Glutamatergic neuron (in vitro differentiated cells): ENCODE data around the gene PRKAG2. TPM values are rescaled to one million over a fixed set of nuclear protein-coding genes. Genes with fewer than 3 reads are reported as not detected.
A peak's percentile ranks its signal among the peaks of the same experiment; 100 is the strongest.

Source experiments
- DNase-seq: peaks from one replicate; pipeline ENCODE4 v3.0.0; 2022
- H3K27ac Mint-ChIP-seq: one replicate; pipeline ENCODE4 v1.8.0; 2020; ENCODE audit warnings: mild to moderate bottlenecking, mixed read lengths, inconsistent platforms; ENCODE audit not compliant: unreplicated experiment
- H3K27me3 Mint-ChIP-seq: one replicate; pipeline ENCODE4 v1.8.0; 2020; ENCODE audit warnings: mild to moderate bottlenecking, moderate library complexity, mixed read lengths, inconsistent platforms; ENCODE audit not compliant: unreplicated experiment
- H3K36me3 Mint-ChIP-seq: one replicate; pipeline ENCODE4 v1.8.0; 2020; ENCODE audit warnings: mild to moderate bottlenecking, mixed read lengths, inconsistent platforms; ENCODE audit not compliant: unreplicated experiment
- H3K4me1 Mint-ChIP-seq: one replicate; pipeline ENCODE4 v1.8.0; 2020; ENCODE audit warnings: mild to moderate bottlenecking, low read depth, mixed read lengths, inconsistent platforms; ENCODE audit not compliant: unreplicated experiment
- H3K4me3 Mint-ChIP-seq: one replicate; pipeline ENCODE4 v1.8.0; 2020; ENCODE audit warnings: mild to moderate bottlenecking, mixed read lengths, inconsistent platforms; ENCODE audit not compliant: unreplicated experiment
- H3K9me3 Mint-ChIP-seq: one replicate; pipeline ENCODE4 v1.8.0; 2020; ENCODE audit warnings: mild to moderate bottlenecking, moderate library complexity, mixed read lengths, inconsistent platforms; ENCODE audit not compliant: unreplicated experiment
- total RNA-seq: library from RNA; stranded (reverse); fragmentation: NEBNext Ultra II Directional; extraction: Animal tissue kit (Norgen Biotek cat#: 25700); gene quantifications from one replicate; pipeline ENCODE4 v1.2.1, GENCODE V29; 2021; ENCODE audit not compliant: unreplicated experiment
- TF ChIP-seq, protein P1 (sequence below): fragments of 200-600 bp; sonication (generic); IDR thresholded peaks from one replicate; pipeline ENCODE4 v1.5.0; 2021; ENCODE audit not compliant: partially characterized antibody, unreplicated experiment

Gene PRKAG2
- total RNA-seq, 1 donor from 2014 or later: 24.7 TPM

DNA sequence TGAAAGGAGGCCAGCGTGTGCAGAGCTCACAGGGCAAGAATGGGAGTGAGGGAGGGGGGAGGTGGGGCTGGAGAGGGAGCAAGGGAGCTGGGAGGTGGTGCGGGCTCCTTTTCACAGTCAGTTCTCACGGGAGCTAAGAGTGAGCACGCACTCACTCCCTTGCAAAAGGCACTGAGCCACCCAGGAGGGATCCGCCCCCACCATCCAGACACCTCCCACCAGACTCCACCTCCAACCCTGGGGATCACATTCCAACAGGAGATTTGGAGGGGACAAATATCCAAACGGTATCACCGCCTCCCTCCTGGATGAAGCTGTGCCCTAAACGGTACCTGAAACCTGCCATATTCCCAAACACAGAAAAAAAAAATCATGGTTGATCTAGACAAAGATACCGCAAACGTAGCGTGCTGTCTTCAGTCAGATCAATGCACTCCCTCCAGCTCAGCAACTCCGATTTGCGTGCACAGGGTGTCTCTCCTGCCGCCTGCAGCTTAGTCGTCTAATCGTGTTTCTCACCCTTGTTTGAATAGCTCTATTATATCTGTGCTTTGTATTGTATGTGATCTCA lies 20.3 kb upstream of the PRKAG2 start:
- no peak for DNase-seq
- H3K27ac Mint-ChIP-seq: peak overlapping the region; percentile 21
- peaks cover 33% of the 10 kb centered on the region for H3K4me1 Mint-ChIP-seq

DNA sequence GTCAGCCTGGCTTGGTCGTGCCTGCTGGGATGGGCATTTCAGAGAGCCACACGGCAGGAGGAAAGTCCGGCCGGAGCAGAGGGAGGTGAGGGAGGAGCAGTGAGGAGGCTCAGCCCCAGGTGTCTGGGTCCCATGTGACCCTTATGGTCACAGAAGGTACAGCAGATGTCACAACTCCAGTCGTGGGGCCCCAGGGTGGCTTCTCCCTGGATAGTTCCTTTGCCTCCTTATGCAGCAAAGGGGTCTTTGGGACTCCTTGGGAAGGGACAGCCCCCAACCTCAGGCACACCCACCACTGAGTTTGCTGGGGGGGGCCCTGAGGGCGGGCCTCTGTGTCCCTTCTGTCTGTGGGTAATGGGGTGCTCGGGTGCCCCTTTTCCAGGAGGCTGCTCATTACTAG lies 19.6 kb upstream of the PRKAG2 start:
- DNase-seq: no peak
- TF ChIP-seq, protein P1, sequence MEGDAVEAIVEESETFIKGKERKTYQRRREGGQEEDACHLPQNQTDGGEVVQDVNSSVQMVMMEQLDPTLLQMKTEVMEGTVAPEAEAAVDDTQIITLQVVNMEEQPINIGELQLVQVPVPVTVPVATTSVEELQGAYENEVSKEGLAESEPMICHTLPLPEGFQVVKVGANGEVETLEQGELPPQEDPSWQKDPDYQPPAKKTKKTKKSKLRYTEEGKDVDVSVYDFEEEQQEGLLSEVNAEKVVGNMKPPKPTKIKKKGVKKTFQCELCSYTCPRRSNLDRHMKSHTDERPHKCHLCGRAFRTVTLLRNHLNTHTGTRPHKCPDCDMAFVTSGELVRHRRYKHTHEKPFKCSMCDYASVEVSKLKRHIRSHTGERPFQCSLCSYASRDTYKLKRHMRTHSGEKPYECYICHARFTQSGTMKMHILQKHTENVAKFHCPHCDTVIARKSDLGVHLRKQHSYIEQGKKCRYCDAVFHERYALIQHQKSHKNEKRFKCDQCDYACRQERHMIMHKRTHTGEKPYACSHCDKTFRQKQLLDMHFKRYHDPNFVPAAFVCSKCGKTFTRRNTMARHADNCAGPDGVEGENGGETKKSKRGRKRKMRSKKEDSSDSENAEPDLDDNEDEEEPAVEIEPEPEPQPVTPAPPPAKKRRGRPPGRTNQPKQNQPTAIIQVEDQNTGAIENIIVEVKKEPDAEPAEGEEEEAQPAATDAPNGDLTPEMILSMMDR: no peak
- H3K27me3 Mint-ChIP-seq: peaks cover 10% of the 10 kb centered on the region
- peak overlapping the region; percentile 34 for H3K27ac Mint-ChIP-seq
- no peaks in the 10 kb centered on the region for H3K36me3 Mint-ChIP-seq
- H3K4me3 Mint-ChIP-seq: no peak overlapping the region
- H3K9me3 Mint-ChIP-seq: peaks cover 4% of the 10 kb centered on the region
- peaks cover 32% of the 10 kb centered on the region for H3K4me1 Mint-ChIP-seq

More for the DNA sequence above, 20.3 kb upstream of the PRKAG2 start:
- Mint-ChIP-seq H3K36me3 (no peaks in the 10 kb centered on the region), H3K27me3 (peaks cover 10% of the 10 kb centered on the region), H3K4me3 (peak overlapping the region; percentile 9), H3K9me3 (peaks cover 4% of the 10 kb centered on the region)
- TF ChIP-seq, protein P1: no peak

DNA sequence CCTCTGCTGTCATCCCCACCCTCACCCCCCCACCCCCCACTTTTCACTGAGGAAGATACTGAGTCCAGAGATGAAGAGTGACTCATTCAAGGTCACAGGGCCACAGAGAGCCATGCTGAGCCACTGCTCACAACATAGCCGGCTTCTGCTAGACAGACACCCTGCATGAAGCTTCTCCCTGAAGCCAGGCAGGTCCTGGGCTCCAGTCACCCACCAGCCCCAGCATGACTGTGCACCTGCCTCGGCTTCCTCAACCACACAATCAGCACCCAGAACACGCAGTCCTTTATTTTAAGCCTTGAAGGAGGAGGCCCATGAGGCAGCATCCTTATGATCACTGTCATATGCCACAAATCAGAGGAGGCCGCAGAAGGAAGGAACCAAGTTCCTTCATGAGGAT lies 19.2 kb upstream of the PRKAG2 start:
- no peaks in the 10 kb centered on the region for H3K36me3 Mint-ChIP-seq
- H3K27ac Mint-ChIP-seq: peak overlapping the region; percentile 34

DNA sequence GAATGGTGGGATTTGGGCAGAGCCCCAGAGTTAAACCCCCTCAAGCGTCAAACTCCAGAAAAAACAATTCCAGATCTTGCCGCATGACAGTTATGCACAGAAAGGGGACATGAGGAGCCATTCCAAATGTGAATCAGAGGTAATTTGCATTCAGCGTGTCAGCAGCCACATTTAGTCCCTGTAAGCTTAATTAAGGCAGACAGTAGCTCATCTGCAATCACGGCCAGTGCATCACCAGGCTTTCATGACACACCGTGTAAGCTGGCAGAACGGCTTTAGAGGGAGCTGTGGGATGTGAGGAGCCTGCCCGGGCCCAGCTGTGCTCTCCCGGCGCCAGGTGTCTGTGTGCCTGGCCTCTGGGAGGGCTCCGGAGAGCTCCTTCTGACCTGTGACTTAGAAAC lies 18.7 kb upstream of the PRKAG2 start:
- peaks cover 10% of the 10 kb centered on the region for H3K27me3 Mint-ChIP-seq
- peak; percentile 41 for DNase-seq
- TF ChIP-seq, protein P1: no peak
- H3K36me3 Mint-ChIP-seq: no peaks in the 10 kb centered on the region
- peak overlapping the region; percentile 34 for H3K27ac Mint-ChIP-seq
- H3K9me3 Mint-ChIP-seq: peaks cover 4% of the 10 kb centered on the region
- no peak overlapping the region for H3K4me3 Mint-ChIP-seq
- H3K4me1 Mint-ChIP-seq: peaks cover 26% of the 10 kb centered on the region

More for the DNA sequence above, 19.2 kb upstream of the PRKAG2 start:
- TF ChIP-seq, protein P1: no peak
- Mint-ChIP-seq H3K4me1 (peaks cover 29% of the 10 kb centered on the region), H3K4me3 (no peak overlapping the region), H3K27me3 (peaks cover 10% of the 10 kb centered on the region), H3K9me3 (peaks cover 4% of the 10 kb centered on the region)
- no peak for DNase-seq

DNA sequence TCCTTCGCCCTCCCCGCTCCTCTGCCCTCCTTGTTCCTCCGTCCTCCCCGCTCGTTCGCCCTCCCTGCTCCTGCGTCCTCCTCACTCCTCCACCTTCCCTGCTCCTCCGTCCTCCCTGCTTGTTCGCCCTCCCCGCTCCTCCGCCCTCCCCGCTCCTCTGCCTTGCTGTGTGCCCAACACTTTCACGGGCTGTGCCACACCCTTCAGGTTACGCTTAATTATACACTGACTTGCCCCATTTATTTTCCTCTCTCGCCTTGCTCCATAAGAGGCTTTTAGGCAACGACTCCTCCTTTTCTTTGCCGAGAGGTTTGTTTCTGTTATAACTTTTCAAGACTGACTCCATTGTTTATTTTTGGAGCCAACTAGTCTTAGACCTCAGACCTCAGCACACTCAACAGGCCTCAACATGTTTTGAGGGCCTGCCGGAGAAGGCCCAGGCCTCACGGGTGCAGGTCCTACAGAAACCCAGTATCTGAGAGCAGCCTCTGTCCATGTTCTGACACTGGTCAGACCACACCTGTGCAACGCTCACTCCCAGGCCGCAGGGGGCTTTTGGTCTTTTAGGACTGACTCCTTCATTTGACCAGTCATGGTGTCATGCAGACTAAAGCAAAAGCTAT lies 18.2 kb upstream of the PRKAG2 start:
- TF ChIP-seq, protein P1: no peak
- Mint-ChIP-seq H3K4me3 (no peak overlapping the region), H3K27ac (no peak overlapping the region), H3K9me3 (peaks cover 4% of the 10 kb centered on the region), H3K4me1 (peaks cover 24% of the 10 kb centered on the region), H3K27me3 (peaks cover 10% of the 10 kb centered on the region), H3K36me3 (no peaks in the 10 kb centered on the region)
- no peak for DNase-seq
